Measurements from ENCODE around the gene ALG3. TPM values are rescaled to one million over a fixed set of nuclear protein-coding genes. Genes with fewer than 3 reads are reported as not detected.

The ALG3 gene
- total and polyA plus RNA-seq, 9 of the 15 experiments (the other 6 are each of a cell fraction or from before 2014, with no cell fraction given), result 37.5 to 107 (median 80.1) TPM

GRCh38 chr3:184241447-184242296, 7.1 kb downstream of the ALG3 start (continued):
- peak; percentile 95 for TF ChIP-seq CTCFL (IDR thresholded peaks at IDR 0.05; ENCODE audit: borderline replicate concordance, insufficient read depth, low read depth, low read length, poor library complexity, severe bottlenecking)
- no peak for TF ChIP-seq GATA2 (CRISPR knock-in tag; IDR thresholded peaks at IDR 0.05)
- TF ChIP-seq ZFP1 (CRISPR knock-in tag; IDR thresholded peaks at IDR 0.05), result no peak
- no peak for TF ChIP-seq YBX1 (IDR thresholded peaks at IDR 0.05)
- no peak for TF ChIP-seq NCOA2 (IDR thresholded peaks at IDR 0.05; ENCODE audit: partially characterized antibody in 2 of 2)
- no peak for TF ChIP-seq DIDO1 (tag; IDR thresholded peaks at IDR 0.05; ENCODE audit: low read depth)
- no peak for TF ChIP-seq ZNF12 (CRISPR knock-in tag; IDR thresholded peaks at IDR 0.05)
- no peak for TF ChIP-seq ZNF589 (CRISPR knock-in tag; IDR thresholded peaks at IDR 0.05; ENCODE audit: low read depth)
- TF ChIP-seq PCBP2 (IDR thresholded peaks at IDR 0.05; ENCODE audit: low read depth, low read length, poor library complexity, severe bottlenecking), result no peak
- no peak for TF ChIP-seq SIRT6 (IDR thresholded peaks at IDR 0.05; ENCODE audit: low read depth, low read length)
- no peak for TF ChIP-seq TSHZ1 (CRISPR knock-in tag; IDR thresholded peaks at IDR 0.05)
- TF ChIP-seq PYGO2 (tag; IDR thresholded peaks at IDR 0.05), result no peak
- peak in 1 of 2 experiments; percentile 66; a peak in 1 of 4 replicates for TF ChIP-seq RCOR1 (IDR thresholded peaks at IDR 0.05; ENCODE audit: borderline replicate concordance in 1 of 2, low read depth in 2 of 2, low read length in 2 of 2)
- no peak for TF ChIP-seq SPI1 (IDR thresholded peaks at IDR 0.05; ENCODE audit: borderline replicate concordance, low read depth, low read length)
- no peak for TF ChIP-seq SMAD3 (CRISPR knock-in tag; conservative IDR thresholded peaks at IDR 0.05)
- no peak for TF ChIP-seq ZFP91 (CRISPR knock-in tag; IDR thresholded peaks at IDR 0.05)
- no peak for TF ChIP-seq ZNF253 (CRISPR knock-in tag; conservative IDR thresholded peaks at IDR 0.05)
- TF ChIP-seq ZKSCAN8 (CRISPR knock-in tag; IDR thresholded peaks at IDR 0.05), result no peak

Data from K562 (cell line).